EL (cell line): ENCODE data around the gene ADGRD1.
"Not testable (repeated sequence)": the region's sequence is repeated elsewhere in the genome, so short reads cannot be mapped to it uniquely, and the experiment has no call there.

Experiments used
- DNase-seq: peaks from one replicate; pipeline ENCODE4 v3.0.0-alpha.2; 2016

ADGRD1 gene

GRCh38 chr12:131061041-131061806, 107.5 kb downstream of the ADGRD1 start:
- no peak for DNase-seq

DNA sequence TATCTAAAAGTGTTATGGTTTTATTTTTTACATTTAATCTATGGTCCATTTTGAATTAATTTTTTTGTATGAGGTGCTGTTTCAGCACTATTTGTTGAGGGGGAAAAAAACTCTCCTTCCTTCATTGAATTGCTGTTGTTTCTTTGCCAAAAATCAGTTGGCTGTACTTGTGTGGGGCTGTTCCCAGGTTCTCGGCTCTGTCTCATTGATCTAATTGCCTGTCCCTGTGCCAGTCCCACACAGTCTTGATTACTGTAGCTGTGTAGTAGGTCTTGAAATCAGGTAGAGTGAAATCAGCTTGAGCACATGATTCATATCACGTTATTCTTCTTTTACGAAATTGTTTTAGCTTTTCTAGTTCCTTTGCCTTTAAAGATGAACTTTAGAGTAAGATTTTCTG, 109.7 kb downstream of the ADGRD1 start:
- DNase-seq, result no peak

GRCh38 chr12:131063960-131064359, 110.3 kb downstream of the ADGRD1 start:
- DNase-seq, result no peak

GRCh38 chr12:131065279-131065678, 111.6 kb downstream of the ADGRD1 start:
- no peak for DNase-seq

- no peak for DNase-seq
Observed at GRCh38 chr12:131065801-131066200, 112.1 kb downstream of the ADGRD1 start.

DNA sequence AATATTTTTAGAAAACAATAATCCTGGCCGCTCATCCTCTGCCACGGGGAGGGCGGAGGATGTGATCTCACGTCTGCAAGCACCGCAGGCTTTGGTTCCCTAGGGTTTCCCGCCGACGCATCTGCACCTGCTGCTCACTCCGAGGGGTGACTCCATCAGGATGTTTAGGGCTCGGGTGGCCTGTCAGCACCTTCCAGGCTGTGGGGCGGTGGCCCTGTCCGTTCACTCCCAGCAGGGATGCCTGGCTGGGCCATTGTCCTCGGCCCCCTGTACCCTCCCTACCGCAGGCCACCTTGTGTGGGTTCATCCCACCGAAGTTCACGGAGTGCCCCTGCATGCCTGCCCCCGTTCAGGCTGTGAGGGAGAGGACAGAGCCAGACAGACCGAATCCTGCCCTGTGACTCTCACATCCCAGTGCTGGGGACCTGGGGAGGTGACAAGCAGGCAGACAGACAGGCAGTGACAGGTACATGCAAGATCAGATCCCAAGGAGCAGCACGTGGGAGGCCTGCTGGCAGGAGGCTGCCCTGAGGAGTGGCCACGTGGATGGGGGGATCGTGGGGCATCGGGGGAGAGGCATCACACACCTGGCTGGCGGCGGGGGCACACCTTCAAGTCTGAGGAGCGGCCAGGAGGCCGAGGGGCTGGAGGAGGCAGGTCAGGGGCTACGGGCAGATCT, 112.6 kb downstream of the ADGRD1 start:
- DNase-seq, result no peak

- no peak for DNase-seq
Observed at GRCh38 chr12:131066886-131067490, 113.3 kb downstream of the ADGRD1 start.

DNA sequence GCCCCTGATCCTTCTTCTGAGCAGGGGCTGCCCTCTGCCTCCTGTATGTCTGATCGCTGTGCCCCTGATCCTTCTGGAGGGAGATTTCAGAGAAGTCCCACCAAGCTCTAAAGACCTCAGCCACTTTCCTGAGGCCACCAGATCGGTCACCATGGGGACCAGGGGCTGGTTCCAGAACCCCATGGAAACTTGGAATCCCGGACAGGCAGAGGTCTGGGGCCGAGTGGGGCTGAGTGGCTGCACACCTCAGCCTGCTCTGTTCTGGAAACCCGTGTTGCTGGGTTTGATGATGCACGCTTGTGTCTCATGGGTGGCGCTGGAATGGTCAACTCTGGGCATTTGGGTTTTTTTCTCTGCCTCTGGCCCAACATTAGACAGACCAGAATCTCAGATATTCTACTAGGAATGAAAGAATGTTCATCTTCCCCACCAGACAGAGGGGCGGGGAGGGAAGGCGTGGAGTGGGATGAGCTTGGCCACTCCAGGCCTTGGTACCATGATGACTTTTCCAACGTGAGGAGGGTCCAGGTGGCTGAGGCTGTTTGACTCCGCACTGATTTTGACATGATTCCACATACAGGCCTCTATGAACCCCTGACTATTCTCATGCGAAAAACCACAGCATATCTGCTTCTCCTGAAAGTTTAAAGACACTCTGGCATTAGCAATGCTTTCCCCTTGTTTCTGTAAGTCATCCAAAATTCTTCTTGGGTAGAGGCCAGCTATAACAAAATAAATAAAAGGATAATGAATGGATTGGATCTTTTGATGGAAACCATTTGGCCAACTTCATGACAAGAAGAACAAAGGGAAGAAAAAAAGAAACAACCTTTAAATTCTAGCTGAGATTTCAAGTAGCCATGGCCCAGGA, 114.5 kb downstream of the ADGRD1 start:
- no peak for DNase-seq

DNA sequence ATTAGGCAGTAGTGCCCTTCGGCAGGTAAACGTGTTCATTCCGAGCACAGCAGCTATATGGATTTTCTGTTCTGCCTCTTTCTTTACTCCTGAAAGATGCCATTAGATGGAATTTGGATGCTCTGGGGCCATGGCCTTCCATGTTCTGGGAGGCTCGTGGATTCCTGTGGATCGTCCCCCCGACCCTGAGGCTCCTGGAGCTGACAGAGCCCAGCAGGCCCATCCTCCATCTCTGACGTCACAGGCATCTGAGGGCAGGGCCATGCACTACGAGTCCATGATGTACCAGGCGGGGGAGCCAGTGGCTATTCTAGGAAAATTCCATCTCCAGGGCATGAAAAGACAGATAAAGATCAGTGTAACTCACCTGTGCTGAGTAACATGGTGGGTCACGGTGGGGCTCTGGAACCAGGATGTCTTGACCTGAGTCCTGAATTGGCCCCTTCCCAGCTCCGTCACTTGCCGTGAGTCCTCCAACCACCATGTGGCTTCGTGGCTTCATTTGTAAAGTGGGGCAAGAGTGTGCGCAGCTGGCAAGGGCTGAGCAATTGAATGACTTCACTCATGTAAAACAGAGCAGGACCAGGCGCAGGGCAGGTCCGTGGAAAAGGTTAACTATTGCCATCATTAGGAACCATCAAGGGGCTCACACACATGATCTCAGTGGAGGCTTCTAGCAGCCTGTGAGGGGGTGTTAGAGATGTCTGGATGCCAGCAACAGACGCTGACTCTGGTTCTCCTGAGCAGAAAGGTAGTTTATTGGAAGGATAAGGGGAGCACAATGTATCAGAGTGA, 115.4 kb downstream of the ADGRD1 start:
- not testable (repeated sequence) for DNase-seq

GRCh38 chr12:131070136-131070535, 116.4 kb downstream of the ADGRD1 start:
- not testable (repeated sequence) for DNase-seq

- not testable (repeated sequence) for DNase-seq
Observed at GRCh38 chr12:131070668-131071067, 117.0 kb downstream of the ADGRD1 start.

- DNase-seq, result not testable (repeated sequence)
Observed at GRCh38 chr12:131071234-131071820, 117.6 kb downstream of the ADGRD1 start.

- DNase-seq, result not testable (repeated sequence)
Observed at GRCh38 chr12:131071950-131072349, 118.2 kb downstream of the ADGRD1 start.

- DNase-seq, result no peak
Observed at GRCh38 chr12:131072451-131073230, 118.9 kb downstream of the ADGRD1 start.

DNA sequence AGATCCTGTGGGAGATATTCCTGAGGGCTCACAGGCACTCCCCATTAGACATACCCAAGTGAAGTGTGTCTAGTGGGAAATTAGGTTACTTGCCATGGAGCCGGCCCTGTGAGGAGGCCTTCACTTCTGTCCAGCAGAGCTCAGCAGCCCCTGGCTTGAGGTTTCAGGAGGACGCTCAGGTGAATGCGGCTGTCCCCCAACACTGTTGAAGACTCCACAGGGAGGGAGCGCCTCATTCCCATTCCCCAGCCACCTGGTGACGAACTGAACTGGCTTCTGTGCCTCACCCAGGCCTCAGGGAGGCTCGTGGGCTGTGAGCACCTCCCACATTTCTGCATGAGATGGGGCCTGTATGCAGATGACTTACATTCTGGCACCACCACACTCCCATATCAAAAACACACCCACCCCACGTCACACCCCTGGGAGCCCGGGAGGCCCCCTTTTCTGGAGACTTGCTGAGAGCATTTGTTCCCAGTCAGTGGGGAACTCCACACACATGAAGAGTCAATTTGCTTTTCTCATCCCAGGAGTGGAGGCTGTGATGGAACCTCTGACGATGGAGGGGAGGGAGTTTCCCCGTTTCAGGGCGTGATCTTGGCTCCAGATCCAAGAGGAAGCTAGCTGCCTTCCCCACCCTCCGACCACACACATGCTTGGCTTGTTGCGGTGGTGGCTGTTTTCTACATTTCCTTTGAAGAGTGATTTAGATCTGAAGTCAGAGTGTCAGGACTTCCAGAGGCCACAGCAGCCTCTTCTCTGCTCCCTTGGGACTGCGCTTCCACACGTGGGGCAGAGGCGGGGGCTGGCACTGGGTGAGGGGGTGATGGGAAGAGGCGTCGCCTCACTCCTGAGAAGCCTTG, 120.7 kb downstream of the ADGRD1 start:
- no peak for DNase-seq

DNA sequence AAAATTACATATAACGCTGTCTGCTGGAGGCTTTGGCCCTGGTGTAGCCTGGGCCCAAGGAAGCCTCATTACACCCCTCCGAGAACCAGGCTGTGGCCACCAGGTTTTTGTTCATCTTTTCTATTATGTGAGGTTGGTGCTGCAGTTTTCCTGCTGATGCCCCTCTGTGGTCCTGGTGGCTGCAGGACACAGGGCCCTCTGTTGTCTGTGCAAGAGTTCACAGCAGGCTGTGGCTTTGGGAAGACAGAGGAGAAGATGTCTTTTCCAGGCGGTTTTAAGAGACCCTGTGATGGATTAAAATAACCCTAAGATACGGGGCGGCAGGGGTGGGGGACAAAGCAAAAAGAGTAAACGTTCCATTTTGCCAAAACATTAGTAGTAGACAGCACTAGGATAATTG, 121.5 kb downstream of the ADGRD1 start:
- no peak for DNase-seq

DNA sequence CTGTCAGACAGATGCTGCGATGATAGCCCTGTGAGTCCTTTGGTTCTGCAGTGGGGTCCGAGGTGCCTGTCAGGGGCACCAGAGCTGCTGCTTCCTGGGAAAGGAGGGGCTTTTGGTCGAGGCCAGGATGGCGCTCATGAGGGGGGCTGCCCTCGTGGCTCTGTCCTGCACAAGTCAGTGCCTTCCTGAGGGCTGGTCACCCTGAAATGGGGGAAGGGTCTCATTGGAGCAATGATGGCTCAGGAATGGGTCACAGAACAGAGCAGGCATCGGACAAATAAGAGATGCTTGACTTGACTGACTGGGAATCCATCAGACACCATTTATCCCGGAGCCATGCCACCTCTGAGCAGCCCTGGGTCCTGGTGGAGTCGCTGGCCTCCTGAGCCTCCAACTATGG, 121.9 kb downstream of the ADGRD1 start:
- DNase-seq, result no peak

DNA sequence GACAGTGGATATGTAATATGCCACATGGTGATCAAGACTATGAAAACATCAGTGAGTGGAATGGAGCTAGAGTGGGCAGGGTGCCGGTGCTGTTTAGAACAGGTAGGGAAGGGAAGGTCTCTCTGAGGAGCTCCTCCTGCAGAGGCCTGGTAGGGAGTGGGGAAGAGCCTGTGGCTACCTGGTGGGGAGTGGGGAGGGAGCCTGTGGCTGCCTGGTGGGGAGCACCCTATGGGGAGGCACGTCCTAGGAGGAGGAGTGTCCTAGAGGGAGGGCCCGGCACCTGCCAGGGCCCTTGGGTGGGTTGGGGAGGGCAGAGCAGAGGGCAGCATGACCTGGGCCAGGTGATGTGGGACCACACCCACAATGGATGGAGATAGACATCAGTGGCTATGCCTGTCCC, 122.6 kb downstream of the ADGRD1 start:
- DNase-seq, result no peak

DNA sequence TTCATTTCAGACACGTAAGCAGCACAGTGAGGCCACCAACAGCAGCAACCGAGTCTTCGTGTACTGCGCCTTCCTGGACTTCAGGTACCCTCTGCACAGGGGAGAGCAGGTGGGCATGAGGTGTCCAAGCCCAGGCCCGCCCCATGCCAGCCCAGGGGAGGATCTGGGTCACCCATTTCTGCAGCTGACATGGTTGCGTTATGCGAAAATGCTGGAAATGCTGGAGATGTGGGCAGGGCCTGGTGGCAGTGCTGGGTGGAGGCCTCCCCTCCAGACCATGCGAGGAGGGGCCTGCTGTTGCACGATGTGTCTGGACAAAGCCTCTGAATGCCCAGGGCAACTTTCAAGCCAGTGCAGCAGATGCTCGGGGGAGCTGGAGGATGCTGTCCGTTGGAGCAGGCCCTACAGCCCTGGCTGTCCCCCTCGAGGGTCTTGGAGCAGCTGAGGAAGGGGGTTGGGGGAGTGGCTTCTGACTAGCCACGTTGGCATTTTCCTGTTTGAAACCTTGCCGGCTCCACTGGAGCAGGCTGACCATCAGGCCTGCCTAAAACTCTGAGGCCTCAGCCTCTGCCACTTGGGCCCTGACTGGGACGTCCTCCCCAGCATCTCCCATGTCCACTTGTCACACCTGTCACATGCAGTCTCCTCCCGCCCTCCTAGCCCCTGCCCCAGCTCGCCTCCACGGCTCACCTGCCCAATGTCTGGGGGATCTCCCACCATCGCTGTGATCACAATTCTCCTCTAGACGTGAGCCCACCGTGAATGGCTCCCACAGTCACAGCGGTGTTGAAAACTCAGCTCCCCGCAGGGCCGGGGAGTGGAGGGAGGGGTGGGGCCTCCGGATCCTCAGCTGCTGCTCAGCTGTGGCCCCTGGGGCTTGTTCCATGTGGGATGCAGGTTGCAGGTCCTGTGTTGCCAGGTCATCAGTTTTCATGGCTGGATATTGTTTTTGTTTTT, 123.4 kb downstream of the ADGRD1 start:
- DNase-seq, result no peak
